ENCODE measurements around the gene RCC1. TPM values are rescaled to one million over a fixed set of nuclear protein-coding genes. Genes with fewer than 3 reads are reported as not detected.
"Not testable (repeated sequence)": the region's sequence is repeated elsewhere in the genome, so short reads cannot be mapped to it uniquely, and the experiment has no call there.

Gene RCC1
- total RNA-seq, 4 donors from 2014 or later = 3.8 to 37.6 (median 13.8) TPM

DNA sequence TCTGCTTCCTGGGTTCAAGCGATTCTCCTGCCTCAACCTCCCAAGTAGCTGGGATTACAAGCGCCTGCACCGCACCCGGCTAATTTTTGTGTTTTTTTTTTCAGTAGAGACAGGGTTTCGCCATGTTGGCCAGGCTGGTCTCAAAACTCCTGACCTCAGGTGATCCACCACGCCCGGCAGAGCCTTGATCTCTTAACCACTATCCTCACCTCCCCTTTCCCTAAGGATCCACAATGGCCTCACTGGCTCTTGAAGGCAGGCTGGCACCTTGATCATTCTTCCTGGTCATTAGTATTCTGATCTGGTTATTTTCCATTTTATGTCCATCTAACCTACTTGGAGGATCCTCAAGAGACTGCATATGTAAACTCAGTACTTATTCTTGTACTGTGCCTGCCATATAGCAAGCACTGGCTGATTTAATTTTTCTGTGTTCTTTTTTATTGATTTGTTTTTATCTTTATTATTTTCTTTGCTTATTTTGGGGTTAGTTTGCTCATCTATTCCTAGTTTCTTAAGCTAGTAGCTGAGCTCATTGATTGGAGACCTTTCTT lies 6.3 kb downstream of the RCC1 start:
- H3K9me3 ChIP-seq = no peaks in the 10 kb centered on the region
- H3K4me3 ChIP-seq = no peak overlapping the region
- DNase-seq = no peak
- H3K4me1 ChIP-seq = peaks cover 0 to 10% of the 10 kb centered on the region in 2 donors
- intact Hi-C loops (cut with DNase I; ENCODE audit: low total_unique reads) = no loop called here
- H3K36me3 ChIP-seq = no peaks in the 10 kb centered on the region
- no peaks in the 10 kb centered on the region for H3K27me3 ChIP-seq
- TF ChIP-seq POLR2A (IDR thresholded peaks at IDR 0.05) (no peak), CTCF (IDR thresholded peaks at IDR 0.05) (no peak)
- no peak overlapping the region for H3K27ac ChIP-seq

GRCh38 chr1:28514445-28514933 lies 8.6 kb downstream of the RCC1 start:
- H3K27me3 ChIP-seq; H3K36me3 ChIP-seq; H3K9me3 ChIP-seq; H3K4me1 ChIP-seq; H3K27ac ChIP-seq; DNase-seq; H3K4me3 ChIP-seq; intact Hi-C loops (cut with DNase I; ENCODE audit: low total_unique reads): not testable (repeated sequence)

- Histone ChIP-seq H3K9me3 (no peaks in the 10 kb centered on the region), H3K36me3 (no peaks in the 10 kb centered on the region), H3K4me1 (peaks cover 3 to 7% of the 10 kb centered on the region in 2 donors), H3K4me3 (no peak overlapping the region), H3K27me3 (no peaks in the 10 kb centered on the region), H3K27ac (no peak overlapping the region)
- intact Hi-C loops (cut with DNase I; ENCODE audit: low total_unique reads) = loop anchor here (5.0 kb wide), 1 partner anchor 86 kb away; no protein-coding TSS in a partner anchor
- TF ChIP-seq CTCF (IDR thresholded peaks at IDR 0.05) = no peak
- DNase-seq = no peak
Observed at GRCh38 chr1:28516518-28516956, 10.7 kb downstream of the RCC1 start.

- no peaks in the 10 kb centered on the region for H3K27me3 ChIP-seq
- peaks cover 3 to 7% of the 10 kb centered on the region in 2 donors for H3K4me1 ChIP-seq
- H3K9me3 ChIP-seq = no peaks in the 10 kb centered on the region
- TF ChIP-seq POLR2A (IDR thresholded peaks at IDR 0.05) = no peak
- no peak for TF ChIP-seq CTCF (IDR thresholded peaks at IDR 0.05)
- no peak for DNase-seq
- intact Hi-C loops (cut with DNase I; ENCODE audit: low total_unique reads) = loop anchor here (5.0 kb wide), 1 partner anchor 85 kb away; no protein-coding TSS in a partner anchor
- H3K27ac ChIP-seq = peak overlapping the region; percentile 84 to 85
- H3K4me3 ChIP-seq = peak overlapping the region; percentile 31 to 53
- H3K36me3 ChIP-seq = no peaks in the 10 kb centered on the region
Observed at GRCh38 chr1:28517649-28517999, 11.8 kb downstream of the RCC1 start.

- no peaks in the 10 kb centered on the region for H3K27me3 ChIP-seq
- peaks cover 3 to 7% of the 10 kb centered on the region in 2 donors for H3K4me1 ChIP-seq
- intact Hi-C loops (cut with DNase I; ENCODE audit: low total_unique reads) = loop anchor here (5.0 kb wide), 1 partner anchor 84 kb away; no protein-coding TSS in a partner anchor
- H3K27ac ChIP-seq = peak overlapping the region; percentile 84 to 85
- no peaks in the 10 kb centered on the region for H3K36me3 ChIP-seq
- H3K9me3 ChIP-seq = no peaks in the 10 kb centered on the region
- DNase-seq = peak; percentile 86 to 90
- H3K4me3 ChIP-seq = peak overlapping the region; percentile 31 to 53
- TF ChIP-seq CTCF (IDR thresholded peaks at IDR 0.05) = peak; percentile 95 to 98 (median 97)
- TF ChIP-seq POLR2A (IDR thresholded peaks at IDR 0.05) = peak; percentile 23 to 61
Observed at GRCh38 chr1:28518000-28518744, 12.3 kb downstream of the RCC1 start.
